Bronchial epithelial cell (primary cell): ENCODE results near the gene ANKRD33B. TPM values are rescaled to one million over a fixed set of nuclear protein-coding genes. Genes with fewer than 3 reads are reported as not detected.

Experiments used
- DNase-seq: peaks from one replicate; pipeline ENCODE4 v3.0.0-alpha.2; 2010; ENCODE audit warnings: low read depth
- FAIRE-seq: peaks from 2 replicates; lab custom pipeline; 2011; peaks lifted over from hg19 to GRCh38; lab: Jason Lieb, UNC
- H3K27me3 ChIP-seq: 2 replicates; pipeline ENCODE4 v1.5.1; 2011; ENCODE audit warnings: low read length; ENCODE audit not compliant: control insufficient read depth, insufficient read depth
- H3K36me3 ChIP-seq: 2 replicates; pipeline ENCODE4 v1.5.1; 2011; ENCODE audit warnings: low read length; ENCODE audit not compliant: control insufficient read depth, insufficient read depth
- H3K4me3 ChIP-seq: 2 replicates; pipeline ENCODE4 v1.5.1; 2011; ENCODE audit warnings: mild to moderate bottlenecking, low read depth, low read length, control low read depth
- total RNA-seq: library from RNA; depleted of rRNA; stranded (reverse); fragments of >200 nt; gene quantifications from 2 replicates; pipeline ENCODE4 v1.2.1, GENCODE V29; 2014
- TF ChIP-seq, protein P1 (sequence below): IDR thresholded peaks from 2 replicates; pipeline ENCODE4 v1.5.1; 2011; ENCODE audit warnings: mild to moderate bottlenecking, moderate library complexity, low read length, control low read depth, inconsistent platforms; ENCODE audit not compliant: insufficient read depth, severe bottlenecking

Gene ANKRD33B
- total RNA-seq, 1 donor from 2014 or later: under 0.01 TPM

GRCh38 chr5:10586008-10586407 is 22.1 kb downstream of the ANKRD33B start:
- DNase-seq (no peak), FAIRE-seq (no peak)
- Histone ChIP-seq H3K4me3 (no peak overlapping the region), H3K27me3 (no peaks in the 10 kb centered on the region), H3K36me3 (no peaks in the 10 kb centered on the region)
- TF ChIP-seq, protein P1, sequence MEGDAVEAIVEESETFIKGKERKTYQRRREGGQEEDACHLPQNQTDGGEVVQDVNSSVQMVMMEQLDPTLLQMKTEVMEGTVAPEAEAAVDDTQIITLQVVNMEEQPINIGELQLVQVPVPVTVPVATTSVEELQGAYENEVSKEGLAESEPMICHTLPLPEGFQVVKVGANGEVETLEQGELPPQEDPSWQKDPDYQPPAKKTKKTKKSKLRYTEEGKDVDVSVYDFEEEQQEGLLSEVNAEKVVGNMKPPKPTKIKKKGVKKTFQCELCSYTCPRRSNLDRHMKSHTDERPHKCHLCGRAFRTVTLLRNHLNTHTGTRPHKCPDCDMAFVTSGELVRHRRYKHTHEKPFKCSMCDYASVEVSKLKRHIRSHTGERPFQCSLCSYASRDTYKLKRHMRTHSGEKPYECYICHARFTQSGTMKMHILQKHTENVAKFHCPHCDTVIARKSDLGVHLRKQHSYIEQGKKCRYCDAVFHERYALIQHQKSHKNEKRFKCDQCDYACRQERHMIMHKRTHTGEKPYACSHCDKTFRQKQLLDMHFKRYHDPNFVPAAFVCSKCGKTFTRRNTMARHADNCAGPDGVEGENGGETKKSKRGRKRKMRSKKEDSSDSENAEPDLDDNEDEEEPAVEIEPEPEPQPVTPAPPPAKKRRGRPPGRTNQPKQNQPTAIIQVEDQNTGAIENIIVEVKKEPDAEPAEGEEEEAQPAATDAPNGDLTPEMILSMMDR: no peak

- Histone ChIP-seq H3K36me3 (no peaks in the 10 kb centered on the region), H3K27me3 (no peaks in the 10 kb centered on the region), H3K4me3 (no peak overlapping the region)
- TF ChIP-seq, protein P1: no peak
- no peak for FAIRE-seq
- no peak for DNase-seq
Measured at GRCh38 chr5:10586555-10586954, 22.7 kb downstream of the ANKRD33B start.

DNA sequence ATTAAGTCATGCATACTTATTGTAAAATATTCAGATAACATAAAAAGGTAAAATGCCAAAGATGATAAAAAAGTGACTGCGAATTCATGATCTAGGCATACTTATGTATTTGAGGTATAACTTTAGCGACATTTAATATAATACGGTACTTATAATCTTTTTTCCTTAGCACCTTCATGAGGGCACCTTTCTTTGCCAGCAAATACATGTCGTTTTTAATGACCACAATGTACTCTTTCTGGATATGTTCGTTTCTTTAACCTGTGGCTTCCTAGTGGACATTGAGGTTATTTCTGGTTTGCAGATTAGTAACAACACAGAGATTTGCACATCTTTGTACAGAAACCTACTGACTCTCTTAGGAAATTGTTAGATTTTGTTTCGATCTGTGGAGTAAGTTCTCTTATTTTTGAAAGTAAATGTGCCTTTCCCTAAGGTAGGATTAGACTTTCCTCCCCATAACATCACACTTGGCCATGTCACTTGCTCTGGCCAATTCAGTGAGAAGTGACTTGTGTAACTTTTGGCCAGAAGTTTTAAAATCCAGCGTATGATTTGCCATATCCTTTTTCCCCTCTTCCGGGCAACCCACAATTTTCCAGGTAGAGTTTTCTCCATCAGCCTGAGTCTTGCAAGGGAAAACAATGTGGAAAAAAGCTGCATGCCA is 24.4 kb downstream of the ANKRD33B start:
- TF ChIP-seq, protein P1: no peak

DNA sequence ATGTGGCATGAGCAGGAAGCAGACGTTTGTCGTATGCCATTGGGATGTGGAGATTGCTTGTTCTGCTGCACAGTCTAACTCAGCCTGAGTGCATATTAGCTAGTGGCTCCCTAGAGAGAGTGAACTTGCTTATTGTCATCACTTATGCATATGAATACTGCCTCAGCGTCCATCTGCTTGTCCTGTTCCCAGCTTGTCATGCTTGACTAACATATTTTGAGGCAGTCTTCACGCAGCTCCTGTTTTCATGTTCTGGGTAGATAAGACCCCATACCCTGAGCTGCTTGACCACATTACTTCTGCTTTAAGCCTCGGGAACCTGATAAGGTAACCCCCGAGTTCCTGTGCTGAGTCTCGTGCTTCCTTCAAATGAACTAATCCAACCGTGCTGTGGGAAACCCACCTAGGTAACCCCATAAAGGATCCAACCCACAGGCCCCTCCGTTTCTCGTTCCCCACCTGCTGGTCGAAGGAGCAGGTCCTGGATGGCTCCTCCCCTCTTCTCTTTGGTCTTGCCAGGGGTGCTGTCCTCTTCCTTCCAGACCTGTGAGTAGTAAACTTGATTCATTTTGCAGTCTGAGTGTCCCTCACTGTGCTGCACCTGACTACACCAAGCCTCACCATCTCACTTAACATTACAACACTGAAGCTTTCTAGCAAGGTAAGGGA is 25.0 kb downstream of the ANKRD33B start:
- FAIRE-seq (no peak), DNase-seq (no peak)
- Histone ChIP-seq H3K4me3 (no peak overlapping the region), H3K36me3 (no peaks in the 10 kb centered on the region), H3K27me3 (no peaks in the 10 kb centered on the region)
- TF ChIP-seq, protein P1: no peak

More for the DNA sequence above, 24.4 kb downstream of the ANKRD33B start:
- Histone ChIP-seq H3K27me3 (no peaks in the 10 kb centered on the region), H3K36me3 (no peaks in the 10 kb centered on the region), H3K4me3 (no peak overlapping the region)
- FAIRE-seq: no peak
- no peak for DNase-seq

DNA sequence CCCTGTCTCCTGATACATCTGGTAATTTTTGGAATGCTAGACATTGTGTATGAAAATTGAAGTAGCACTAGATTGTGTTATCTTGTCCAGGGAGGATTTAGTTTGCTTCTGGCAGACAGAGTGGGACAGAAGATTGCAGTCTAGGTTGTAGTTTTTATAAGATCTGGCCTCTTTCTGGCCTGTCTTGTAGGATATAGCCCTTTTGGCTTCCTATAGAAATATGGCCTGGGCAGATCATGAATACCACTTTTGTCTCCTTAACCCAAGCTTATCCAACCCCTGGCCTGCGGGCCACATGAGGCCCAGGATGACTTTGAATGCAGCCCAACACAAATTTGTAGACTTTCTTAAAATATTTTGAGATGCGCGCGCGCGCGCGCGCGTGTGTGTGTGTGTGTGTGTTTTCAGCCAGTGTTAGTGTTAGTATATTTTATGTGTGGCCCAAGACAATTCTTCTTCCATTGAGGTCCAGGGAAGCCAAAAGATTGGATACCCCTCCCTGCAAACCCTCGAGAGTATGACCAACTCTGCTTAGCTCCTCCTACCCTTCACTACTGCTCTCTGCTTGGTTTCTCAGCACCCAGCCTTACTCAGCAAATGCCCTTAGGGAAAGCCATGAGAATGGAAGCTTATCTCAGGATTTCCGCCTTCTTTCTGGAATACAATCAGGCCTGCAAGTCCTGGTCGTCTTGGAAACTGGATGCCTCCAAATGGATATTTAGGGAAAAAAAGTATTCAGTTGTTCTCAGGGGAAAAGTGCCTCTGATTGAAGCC is 26.5 kb downstream of the ANKRD33B start:
- no peaks in the 10 kb centered on the region for H3K36me3 ChIP-seq
- TF ChIP-seq, protein P1: no peak
- H3K27me3 ChIP-seq: no peaks in the 10 kb centered on the region
- peak; percentile 95 for DNase-seq
- no peak for FAIRE-seq
- no peak overlapping the region for H3K4me3 ChIP-seq
